MV-4-11 (cell line): ENCODE measurements around the gene MMAB.

Experiments used
- DNase-seq: peaks from one replicate; lab custom pipeline; 2025; lab: John Stamatoyannopoulos, UW

MMAB gene

DNA sequence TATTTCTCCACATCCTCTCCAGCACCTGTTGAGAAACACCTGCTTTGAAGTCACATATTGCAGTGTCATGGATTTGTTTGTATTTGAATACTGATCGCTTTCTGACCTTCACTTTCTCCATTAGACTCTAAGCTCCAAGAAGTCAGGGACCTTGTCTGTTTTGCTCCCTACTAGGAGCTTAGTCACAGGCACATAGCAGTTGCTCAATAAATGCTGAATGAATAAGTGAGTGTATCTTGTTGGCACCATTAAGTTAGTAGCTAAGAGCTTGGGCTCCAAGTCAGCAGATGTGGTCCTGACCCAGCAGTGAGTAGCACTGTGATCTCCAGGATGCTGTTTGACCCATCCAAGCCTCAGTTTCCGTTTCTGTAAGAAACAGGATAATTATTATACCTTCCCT lies 10.4 kb upstream of the MMAB start:
- no peak for DNase-seq

DNA sequence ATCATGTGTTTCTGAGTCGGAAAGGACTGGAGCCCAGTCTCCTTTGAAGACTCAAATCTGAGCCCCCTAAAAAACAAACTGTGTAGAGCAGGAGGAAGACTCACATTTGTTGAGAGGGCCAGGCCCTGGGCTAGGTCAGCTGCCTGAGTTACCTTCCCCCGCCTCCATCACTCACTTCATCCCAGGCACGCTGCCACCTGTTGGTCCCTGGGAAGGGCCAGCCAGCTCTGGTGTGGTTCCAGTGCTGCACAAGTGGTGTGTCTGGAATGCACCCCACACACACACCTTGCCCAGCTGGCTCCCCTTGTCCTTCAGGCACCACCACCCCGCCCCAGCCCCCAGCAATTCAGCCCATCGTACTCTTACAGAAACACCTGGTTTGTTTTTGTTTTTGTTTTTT lies 9.3 kb upstream of the MMAB start:
- DNase-seq = no peak

DNA sequence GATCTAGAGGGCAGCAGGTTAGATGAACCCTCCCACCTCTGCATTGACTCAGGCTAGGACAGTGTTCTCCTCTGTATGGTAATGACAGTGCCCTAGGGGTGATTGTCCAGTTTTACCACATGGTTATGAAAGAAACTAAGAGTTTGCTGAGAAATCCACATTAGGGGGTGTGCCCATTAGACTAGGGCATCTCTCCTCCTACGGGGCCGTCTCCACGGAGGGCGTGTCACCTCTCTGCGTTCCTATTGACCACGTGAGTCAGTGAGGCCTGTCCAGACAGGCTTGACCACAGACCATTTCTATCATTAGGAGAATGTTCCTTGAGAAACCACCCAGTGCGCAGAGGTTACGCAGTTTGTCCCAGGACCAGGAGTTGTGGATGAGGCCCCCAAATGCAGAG lies 8.6 kb upstream of the MMAB start:
- DNase-seq = no peak

DNA sequence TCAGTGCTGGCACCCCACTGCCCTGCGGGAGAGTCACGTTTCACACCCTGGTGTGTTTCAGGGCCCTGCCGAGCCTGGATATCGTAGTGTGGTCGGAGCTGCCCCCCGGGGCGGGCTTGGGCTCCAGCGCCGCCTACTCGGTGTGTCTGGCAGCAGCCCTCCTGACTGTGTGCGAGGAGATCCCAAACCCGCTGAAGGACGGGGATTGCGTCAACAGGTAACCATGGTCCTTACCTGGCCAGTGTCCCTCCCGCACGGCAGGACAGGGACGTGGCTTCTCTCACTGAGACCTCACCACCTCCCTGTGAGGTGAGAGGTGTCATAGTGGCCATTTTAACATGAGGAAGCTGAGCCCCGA lies 8.0 kb upstream of the MMAB start:
- no peak for DNase-seq

DNA sequence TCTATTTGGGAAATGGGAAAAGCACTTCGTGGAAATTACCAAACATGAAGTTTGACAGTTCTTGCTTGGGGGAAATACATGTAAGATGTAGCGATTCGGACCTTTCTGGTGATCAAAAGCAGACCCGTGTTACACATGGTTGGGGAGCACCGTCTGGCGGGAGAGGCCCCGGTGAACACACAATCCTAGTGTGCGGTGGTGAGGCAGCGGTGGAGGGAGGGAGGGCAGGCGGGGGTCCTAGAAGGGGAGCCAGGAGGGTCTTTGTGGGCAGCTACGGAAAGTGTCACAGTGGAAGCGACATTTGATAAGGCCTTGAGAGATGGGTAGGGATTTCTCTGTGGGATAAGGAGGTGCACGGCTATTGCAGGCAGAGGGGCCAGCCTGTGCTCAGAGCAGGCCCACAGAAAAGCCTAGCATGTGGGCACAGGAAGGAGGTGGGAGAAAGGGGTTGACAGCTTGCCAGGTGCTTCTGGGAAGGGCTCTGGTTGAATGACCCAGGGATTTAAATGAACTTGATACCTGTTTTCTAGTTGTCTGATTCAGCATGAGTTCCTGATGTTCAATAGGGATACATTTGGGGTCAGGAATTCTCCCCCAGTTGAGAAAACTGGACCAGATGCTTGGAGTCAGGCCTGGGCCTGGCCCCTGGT lies 7.5 kb upstream of the MMAB start:
- no peak for DNase-seq

DNA sequence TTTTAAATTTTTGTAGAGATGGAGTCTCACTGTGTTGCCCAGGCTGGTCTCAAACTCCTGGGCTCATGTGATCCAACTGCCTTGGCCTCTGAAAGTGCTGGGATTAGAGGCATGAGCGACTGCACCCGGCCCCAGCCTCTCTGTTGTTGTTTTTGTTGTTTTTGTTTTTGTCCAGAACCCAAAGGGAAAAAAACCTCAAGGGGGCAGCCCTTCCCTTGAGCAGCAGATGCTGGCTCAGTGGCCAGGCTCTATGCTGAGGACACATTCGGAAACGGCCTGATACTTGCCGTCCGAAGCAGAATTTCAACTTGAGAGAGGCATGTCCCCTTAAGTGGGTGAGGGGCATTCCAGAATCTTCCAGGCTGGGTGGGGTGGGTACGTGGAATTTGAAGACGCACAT lies 7.0 kb upstream of the MMAB start:
- no peak for DNase-seq

DNA sequence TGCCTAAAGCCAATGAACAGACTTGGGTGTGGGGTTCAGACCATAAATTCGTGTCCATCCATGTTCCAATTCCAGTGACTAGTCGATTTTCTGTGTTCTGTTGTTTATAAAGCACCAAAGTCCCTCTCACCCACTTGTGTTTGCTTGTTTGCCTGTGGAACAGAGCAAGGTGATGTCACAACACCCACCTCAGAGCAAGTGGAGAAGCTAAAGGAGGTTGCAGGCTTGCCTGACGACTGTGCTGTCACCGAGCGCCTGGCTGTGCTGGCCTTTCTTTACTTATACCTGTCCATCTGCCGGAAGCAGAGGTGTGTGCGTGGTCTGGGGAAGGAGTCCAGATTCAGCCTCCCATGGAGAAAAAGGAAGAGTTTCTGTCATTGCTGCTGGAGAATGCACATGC lies 6.3 kb upstream of the MMAB start:
- no peak for DNase-seq

DNA sequence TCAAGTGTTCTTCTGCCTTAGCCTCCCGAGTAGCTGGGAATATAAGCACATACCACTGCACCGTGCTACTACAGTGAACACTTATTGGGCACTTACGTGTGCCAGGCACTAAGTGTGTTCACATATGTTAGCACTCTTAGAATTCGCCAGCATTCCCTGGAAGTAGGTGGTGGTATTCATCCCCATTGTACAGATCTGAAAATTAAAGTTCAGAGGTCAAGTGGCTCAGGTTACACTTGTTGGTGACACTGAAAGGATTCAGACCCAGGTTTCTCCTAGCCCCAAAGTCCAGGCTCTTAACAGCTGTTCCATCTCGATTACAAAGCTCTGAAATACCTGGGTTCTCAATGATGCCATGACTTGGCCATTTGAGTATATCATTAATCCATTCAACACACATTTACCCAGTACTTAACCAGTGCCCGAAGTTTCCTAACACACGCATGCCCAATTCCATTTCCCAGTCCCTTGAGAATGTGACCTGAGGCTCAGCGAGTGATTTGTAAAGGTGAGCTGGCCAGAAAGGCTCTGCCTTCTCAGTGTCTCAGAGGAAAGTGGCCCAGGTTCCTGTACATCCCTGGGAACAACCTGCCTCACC lies 5.1 kb upstream of the MMAB start:
- DNase-seq = no peak

DNA sequence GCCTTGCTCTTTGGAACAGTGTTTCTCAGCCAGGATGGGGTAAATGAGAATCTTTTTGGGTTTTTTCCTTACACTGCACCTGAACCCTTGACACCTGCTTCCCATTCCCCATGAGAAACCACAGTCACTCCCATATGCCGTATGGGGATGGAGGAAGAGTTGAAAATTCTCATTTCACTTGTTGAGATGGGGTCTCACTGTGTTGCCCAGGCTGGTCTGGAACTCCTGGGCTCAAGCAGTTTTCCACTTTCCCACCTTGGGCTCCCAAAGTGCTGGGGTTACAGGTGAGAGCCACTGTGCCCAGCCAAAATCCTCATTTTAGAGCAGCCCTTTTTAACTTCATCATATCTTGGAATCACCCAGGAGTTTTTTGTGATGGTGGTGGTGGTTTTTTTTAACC lies 4.0 kb upstream of the MMAB start:
- DNase-seq = no peak

DNA sequence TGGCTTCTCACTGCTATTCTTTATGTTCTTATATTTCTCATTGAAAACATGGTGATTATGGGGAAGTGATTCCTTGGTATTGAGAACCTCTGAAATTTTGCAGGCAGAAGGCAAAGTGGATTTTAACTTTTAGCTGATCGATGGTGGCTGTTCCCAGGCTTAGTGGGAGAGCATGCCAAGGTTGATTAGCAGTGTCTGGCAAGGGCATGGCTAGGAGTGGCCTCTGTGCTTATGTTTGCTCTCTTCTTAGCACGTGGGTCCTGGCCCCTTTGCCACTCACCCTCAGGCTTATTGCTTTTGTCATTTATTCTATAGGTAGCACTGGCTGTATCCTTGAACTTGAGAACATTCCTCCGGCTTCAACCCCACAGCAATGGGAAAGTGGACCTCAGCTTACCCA lies 2.4 kb upstream of the MMAB start:
- DNase-seq = no peak

DNA sequence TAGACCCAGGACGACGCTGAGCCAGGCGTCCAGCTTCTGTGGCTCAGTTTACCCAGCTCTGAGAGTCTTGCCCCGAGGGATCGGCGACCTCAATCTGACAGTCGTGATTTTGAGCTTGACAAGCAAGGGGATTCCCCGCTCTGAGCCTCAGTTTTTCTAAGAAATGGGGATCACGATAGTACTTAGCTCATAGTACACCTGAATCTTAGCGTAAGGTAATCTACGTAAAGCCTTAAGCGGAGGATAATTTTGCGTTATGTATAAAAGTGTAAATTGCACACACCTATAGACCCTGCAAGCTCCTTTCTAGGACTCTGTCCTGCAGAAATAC lies 575 bp upstream of the MMAB start:
- no peak for DNase-seq

DNA sequence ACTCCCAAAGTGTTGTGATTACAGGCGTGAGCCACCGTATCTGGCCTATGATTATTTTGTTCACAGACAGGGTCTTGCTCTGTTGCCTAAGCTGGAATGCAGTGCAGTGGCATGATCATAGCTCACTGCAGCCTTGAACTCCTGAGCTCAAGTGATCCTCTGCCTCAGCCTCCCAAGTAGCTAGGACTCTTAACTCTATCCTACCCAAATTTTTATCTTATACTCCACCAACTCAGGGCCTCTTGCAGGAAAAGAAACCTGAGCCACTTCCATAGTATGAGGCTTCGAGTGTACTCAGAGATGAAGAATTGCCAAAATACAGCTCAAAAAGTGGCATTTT lies 828 bp downstream of the MMAB start:
- no peak for DNase-seq

DNA sequence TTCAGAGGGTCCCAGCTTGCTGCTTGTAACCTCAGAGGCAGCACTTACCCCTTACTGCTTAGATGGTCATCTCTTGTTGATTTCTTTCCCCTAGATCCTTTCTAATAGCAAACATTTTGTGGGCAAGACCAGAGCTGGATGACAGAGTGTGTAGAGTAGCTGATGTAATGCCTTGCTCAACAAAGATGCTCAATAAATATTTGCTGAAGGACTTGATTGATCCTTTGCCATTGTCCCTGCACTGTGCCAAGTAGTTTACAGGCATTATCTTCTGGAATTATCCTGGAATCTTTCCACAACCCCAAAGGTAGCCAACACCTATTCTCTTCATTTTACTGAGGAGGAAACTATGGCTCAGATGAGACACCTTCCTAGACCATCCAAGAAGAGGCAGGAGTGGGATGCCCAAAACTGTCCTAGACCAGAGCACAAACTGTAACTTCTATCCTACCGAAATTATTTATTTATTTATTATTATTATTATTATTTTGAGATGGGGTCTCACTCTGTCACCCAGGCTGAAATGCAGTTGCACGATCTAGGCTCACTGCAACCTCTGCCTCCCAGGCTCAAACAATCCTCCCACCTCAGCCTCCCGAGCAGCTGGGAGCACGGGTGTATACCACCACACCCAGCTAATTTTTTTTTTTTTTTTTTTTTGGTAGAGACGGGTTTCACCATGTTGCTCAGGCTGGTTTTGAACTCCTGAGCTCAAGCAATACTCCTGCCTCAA lies 1.4 kb downstream of the MMAB start:
- DNase-seq = no peak

DNA sequence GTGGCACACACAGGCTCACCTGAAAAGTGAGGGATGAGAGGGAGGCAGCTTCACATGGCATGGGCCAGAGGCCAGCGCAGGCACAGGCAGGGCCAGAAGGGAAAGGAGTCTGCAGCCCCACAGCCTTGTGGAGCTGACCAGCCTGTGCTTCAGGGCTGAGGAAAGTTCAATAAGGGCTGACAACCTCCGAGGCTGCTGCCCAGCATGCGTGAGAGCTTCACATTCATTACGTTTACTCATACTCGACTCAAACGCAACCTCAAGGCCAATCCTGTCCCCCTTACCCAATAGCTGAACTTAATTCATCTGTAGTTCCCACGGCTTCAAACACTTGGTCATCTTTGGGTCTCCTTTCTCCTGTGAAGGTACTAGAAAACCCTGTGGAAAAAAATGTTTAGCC lies 4.8 kb downstream of the MMAB start:
- no peak for DNase-seq

DNA sequence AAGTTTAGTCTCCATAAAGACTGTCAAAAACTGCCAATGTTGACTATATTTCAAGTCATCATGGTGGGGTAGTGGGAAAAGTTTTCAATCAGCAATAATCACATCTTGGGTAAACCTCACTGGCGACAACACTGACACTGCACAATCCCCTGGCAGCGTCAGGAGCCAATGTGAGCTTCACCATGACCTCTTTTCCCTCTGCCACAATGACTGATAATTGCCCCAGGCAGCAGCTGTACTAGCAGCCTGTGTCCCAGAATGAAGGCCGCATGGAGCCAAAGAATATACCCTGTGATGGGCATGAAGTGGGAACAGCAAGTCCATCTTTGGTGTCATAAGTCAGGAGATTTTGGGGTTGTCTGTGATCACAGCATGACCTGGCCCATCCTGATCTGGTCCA lies 5.3 kb downstream of the MMAB start:
- no peak for DNase-seq

DNA sequence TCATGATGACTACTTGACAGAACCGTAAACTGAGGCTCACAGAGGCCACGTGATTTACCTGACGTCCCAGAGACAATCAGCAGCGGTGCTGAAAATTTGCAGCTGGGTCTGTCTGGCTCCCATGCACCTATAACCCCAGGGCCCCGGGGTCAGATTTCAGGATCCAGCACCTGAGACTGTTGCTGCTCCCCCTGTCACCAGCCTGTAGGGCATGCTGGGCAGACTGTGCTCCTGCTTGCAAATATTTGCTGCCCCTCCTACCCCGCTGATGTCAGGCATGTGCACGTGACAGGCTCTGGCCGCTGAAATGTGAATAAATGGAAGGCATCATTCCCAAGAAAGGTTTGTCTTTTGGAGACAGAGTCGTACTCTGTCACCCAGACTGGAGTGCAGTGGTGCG lies 6.0 kb downstream of the MMAB start:
- DNase-seq = no peak

DNA sequence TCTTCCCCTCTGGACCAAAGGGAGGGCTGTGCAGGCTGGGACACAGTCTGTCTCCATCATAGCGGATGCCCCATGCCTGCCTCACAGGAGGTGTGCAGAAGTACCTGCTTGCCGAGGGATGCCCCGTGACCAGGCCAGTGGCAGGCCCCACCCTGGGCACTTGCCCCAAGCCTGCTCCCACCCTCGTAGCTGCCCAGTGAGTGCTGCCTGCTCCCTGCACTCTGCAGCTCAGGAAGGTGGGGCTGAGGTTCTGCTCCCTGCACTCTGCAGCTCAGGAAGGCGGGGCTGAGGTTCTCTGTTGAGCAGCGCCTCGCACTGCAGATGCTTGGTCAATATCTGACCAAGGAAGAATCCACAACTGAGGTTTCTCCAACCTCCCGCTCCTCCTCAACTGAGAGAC lies 6.9 kb downstream of the MMAB start:
- DNase-seq = no peak

DNA sequence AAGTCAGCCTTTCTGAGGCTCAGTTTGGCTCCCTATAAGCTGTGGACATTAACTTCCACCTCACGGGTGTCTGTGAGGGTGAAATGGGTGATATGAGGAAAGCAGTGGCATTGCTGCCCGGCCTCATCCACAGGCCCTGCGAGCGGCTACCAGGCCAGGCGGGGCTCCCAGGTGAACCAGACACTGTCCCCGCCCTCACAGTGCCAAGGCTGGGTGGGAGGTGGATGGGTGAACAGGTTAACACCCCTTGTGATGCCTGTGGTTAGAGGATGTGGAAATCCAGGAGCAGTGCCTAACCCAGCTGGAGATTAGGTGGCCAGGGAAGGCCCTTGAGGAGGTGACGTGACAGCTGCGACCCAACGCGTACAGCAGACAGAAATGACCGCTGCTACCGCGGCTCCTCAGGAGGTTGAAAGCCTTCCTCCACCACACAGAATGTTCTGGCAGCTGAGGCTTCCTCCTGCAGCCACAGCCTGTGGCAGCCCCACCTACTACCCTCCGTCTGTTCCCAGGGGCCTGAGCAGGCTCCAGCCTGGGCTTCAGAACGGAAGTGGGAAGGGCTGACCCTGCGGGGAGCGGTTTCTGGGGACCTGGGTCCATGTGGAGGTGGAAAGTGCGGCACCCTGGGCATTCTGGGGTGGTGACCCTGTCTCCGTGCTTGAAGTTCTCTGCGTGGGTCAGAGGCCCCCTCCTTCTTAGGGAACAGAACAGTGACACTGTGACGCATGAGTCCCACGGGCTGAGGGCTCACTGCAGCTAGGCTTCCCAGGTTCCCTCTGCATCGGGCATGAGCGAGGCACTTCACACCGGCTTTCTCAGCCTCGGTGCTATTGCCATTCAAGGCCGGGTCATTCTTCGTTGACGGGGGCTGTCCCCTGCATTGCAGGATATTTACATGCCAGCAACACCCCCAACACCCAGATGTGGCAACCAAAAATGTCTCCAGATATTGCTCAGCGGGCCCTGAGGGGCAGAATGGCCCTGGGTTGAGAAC lies 9.7 kb downstream of the MMAB start:
- DNase-seq = no peak

DNA sequence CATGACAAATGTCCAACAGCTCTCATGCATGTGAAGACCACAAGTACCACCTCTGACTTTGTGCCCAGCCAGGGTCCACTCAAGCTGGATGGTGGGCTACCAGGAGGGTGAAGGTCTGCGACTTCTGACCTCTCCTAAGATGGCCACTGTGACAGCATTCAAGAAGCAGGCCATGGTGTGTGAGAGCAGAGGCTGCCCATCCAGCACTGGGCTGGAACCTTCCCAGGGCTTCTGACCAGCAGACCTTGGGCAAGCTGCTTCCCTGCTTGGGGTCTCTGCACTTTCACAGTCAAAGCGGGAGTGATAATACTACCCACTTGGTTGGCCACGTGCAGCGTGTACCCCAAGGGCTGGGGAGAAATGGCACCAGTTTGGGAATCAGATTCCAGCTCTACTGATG lies 10.4 kb downstream of the MMAB start:
- DNase-seq = no peak

DNA sequence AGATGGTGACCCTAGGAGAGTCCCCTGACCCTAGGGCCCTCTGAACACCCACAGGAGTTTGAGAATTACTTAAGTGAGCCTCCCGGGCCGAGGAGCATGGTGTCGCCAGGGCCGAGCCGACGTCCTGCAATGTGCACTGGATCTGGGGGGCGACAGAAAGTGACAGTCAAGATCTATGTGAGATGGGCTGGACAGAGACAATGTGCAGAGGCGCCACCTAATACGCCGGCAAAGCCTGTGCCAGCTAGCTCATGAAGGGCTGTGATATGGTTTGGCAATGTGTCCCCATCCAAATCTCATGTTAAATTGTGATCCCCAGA lies 11.6 kb downstream of the MMAB start:
- no peak for DNase-seq

DNA sequence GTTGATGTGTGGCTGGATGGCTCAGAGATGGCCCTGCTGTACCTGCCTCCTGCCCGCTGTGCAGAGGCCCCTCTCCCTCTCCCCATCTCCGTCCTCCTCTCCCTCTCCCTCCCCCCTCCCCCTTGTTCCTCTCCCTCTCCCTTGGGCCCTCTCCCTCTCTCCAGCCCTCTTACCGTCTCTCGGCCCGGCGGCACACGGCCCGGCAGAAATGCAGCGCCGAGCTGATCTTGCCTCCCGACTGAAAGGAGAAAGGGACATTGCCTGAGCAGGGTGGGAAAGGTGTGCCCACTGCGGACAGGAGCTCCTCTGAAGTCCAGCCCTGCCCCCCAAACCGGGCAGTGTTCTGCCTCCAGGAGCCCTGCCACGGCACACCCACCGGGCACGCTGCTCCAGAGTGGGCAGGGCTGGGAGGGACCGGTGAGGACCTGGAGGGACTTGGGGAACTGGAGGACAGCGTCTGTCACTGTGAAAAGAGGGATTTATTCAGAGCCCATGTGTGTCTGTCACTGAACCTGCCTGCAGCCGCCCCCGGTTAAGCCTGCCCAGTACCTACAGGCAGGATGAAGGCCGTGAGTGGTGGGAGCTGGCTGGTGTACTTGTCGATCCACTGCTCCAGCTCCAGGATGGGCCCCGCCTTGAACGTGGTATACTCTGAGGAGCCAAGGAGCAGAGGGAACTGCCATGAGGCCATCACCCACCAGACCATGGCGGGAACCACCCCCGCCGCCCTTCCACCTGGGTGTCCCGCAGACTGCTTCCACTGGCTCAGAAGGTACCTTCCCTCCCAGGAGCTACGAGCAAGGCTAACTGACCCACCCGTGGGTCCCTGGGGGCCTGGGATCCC lies 12.2 kb downstream of the MMAB start:
- DNase-seq = no peak

DNA sequence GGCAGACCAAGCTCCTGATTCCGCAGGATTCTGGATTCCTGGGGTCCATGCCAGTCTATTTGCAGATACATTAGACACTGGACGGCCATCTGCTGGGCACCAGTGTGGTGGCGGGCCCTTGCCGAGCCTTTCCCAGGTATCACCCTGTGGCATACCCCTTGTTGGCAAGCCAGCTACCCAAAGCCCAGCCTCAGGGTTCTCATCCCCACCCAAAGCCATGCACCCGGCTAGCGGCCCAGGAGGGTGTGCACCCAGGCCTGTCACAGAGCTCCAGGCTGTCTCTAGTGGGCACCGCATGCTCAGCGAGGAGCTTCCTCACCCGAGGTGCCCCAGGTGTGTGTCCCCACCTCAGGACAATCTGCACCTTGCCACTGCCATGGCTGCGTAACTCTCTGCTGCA lies 13.7 kb downstream of the MMAB start:
- no peak for DNase-seq
